ENCODE measurements around the gene MPPED1. TPM values are rescaled to one million over a fixed set of nuclear protein-coding genes. Genes with fewer than 3 reads are reported as not detected.

MPPED1 gene
- total RNA-seq, 1 donor from 2014 or later: 0.37 TPM

DNA sequence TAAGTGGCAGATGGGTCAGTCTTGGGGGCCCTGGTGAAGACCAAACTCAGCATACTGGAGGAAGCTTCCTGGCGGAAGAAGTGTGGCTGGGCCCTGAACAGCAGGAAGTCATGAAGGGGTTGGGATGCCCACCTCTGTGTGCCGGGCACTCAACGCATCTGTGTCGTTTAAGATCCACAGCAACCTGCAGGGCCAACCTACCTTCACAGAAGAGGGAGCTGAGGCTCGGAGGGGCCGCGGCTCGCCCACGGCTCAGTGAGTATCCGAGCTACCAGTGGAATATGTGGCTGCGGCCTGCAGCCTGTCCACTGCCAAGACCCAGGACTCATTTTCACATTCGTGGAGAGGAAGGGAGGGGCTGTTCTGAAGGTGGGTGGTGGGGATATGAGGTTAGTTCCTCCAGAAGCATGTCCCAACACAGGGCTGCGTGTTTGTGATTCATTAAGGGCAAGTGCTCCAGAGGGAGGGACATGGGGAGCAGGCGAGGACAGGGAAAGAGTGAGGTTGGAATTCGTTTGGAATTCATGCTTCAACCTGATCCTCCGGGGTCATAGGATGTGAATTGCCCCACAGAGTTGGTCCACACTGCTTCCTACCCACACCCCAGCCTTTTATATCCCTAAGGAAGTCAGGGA, 99.6 kb downstream of the MPPED1 start:
- no peak overlapping the region for H3K4me3 Mint-ChIP-seq (ENCODE audit: unreplicated experiment)

DNA sequence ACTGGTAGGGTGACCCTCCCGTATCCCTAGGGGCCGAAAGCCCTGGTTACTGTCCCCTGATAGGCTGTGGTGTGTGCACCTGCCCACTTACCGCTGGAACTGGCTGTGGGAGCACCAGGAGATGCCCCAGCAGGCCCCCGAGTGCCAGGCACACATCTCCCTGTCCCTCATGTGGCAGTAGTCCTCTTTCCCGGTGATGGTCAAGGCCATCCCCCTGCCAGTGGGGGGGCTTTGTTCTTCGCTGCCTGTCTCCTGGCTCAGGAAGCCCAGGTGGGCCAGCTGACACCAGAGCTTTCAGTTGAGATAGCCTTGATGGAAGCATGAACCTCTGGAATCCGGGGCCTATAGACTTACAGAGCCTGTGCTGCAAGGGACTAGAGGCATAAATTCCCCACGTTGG, 100.5 kb downstream of the MPPED1 start:
- H3K9me3 Mint-ChIP-seq (ENCODE audit: unreplicated experiment): peaks cover 2% of the 10 kb centered on the region
- DNase-seq: no peak
- H3K36me3 Mint-ChIP-seq (ENCODE audit: unreplicated experiment): no peaks in the 10 kb centered on the region
- TF ChIP-seq, protein P1, sequence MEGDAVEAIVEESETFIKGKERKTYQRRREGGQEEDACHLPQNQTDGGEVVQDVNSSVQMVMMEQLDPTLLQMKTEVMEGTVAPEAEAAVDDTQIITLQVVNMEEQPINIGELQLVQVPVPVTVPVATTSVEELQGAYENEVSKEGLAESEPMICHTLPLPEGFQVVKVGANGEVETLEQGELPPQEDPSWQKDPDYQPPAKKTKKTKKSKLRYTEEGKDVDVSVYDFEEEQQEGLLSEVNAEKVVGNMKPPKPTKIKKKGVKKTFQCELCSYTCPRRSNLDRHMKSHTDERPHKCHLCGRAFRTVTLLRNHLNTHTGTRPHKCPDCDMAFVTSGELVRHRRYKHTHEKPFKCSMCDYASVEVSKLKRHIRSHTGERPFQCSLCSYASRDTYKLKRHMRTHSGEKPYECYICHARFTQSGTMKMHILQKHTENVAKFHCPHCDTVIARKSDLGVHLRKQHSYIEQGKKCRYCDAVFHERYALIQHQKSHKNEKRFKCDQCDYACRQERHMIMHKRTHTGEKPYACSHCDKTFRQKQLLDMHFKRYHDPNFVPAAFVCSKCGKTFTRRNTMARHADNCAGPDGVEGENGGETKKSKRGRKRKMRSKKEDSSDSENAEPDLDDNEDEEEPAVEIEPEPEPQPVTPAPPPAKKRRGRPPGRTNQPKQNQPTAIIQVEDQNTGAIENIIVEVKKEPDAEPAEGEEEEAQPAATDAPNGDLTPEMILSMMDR (IDR thresholded peaks at IDR 0.05; ENCODE audit: partially characterized antibody, unreplicated experiment): no peak
- no peak overlapping the region for H3K27ac Mint-ChIP-seq (ENCODE audit: unreplicated experiment)
- peaks cover 2% of the 10 kb centered on the region for H3K27me3 Mint-ChIP-seq (ENCODE audit: unreplicated experiment)
- no peak overlapping the region for H3K4me3 Mint-ChIP-seq (ENCODE audit: unreplicated experiment)
- H3K4me1 Mint-ChIP-seq (ENCODE audit: low read depth, unreplicated experiment): no peaks in the 10 kb centered on the region

More for the DNA sequence above, 99.6 kb downstream of the MPPED1 start:
- H3K4me1 Mint-ChIP-seq (ENCODE audit: low read depth, unreplicated experiment): no peaks in the 10 kb centered on the region
- H3K9me3 Mint-ChIP-seq (ENCODE audit: unreplicated experiment): peaks cover 2% of the 10 kb centered on the region
- TF ChIP-seq, protein P1 (IDR thresholded peaks at IDR 0.05; ENCODE audit: partially characterized antibody, unreplicated experiment): no peak
- H3K27ac Mint-ChIP-seq (ENCODE audit: unreplicated experiment): no peak overlapping the region
- no peaks in the 10 kb centered on the region for H3K27me3 Mint-ChIP-seq (ENCODE audit: unreplicated experiment)
- DNase-seq: no peak
- no peaks in the 10 kb centered on the region for H3K36me3 Mint-ChIP-seq (ENCODE audit: unreplicated experiment)

DNA sequence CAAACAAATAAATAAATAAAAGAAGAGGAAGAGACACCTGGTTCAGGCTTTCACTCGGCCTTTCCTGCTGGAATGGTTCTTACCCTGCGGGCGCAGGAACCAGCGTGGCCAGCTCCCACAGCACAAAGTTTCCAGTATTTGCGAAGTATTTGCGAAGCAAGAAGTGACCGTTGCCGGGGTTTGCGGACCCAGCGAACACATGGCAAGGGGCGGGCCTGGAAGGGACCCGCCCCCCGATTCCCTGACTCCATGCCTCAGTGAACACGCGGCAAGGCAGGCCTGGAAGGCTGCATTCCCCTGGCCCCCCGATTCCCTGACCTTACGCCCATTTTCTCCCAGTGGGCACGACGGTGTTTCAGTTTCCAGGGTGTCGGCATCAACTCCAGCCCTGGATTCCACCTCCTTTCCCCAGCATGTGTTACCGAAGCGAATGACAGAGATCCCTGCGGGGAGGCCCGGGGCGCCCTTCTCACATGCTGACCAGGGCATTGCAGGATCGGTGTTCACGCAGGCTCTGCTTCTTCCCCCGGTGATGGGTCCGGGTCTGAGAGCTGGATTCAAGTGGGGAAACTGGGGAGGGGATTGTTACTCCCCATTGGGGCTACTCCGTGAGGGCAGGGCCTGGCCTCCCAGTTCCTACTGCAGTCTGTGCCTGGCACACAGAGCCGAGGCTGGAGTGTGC, 102.8 kb downstream of the MPPED1 start:
- Mint-ChIP-seq H3K27ac (ENCODE audit: unreplicated experiment) (no peak overlapping the region), H3K9me3 (ENCODE audit: unreplicated experiment) (no peaks in the 10 kb centered on the region), H3K4me1 (ENCODE audit: low read depth, unreplicated experiment) (no peaks in the 10 kb centered on the region), H3K36me3 (ENCODE audit: unreplicated experiment) (no peaks in the 10 kb centered on the region), H3K27me3 (ENCODE audit: unreplicated experiment) (peaks cover 2% of the 10 kb centered on the region), H3K4me3 (ENCODE audit: unreplicated experiment) (no peak overlapping the region)
- TF ChIP-seq, protein P1 (IDR thresholded peaks at IDR 0.05; ENCODE audit: partially characterized antibody, unreplicated experiment): no peak
- DNase-seq: no peak

DNA sequence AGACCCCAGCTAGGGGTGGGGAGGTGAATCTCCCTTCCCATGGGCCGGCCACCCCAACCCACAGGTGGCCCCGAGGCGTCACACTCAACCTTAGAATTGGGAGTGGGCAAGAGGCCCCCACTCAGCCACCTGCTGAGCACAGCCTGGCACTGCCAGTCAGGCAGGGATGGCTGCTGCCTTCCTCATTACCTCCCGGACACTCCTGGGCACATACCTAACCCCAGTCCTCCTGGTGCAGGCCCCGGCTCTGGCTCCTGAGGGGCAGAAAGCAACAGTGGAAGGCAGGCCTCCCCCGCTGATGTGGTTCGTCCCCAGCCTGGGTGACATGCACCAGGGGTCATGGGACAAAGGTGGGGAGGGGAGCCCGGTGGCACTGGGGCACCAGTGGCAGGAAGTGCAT, 103.6 kb downstream of the MPPED1 start:
- no peaks in the 10 kb centered on the region for H3K4me1 Mint-ChIP-seq (ENCODE audit: low read depth, unreplicated experiment)
- TF ChIP-seq, protein P1 (IDR thresholded peaks at IDR 0.05; ENCODE audit: partially characterized antibody, unreplicated experiment): no peak
- no peak overlapping the region for H3K27ac Mint-ChIP-seq (ENCODE audit: unreplicated experiment)
- no peaks in the 10 kb centered on the region for H3K36me3 Mint-ChIP-seq (ENCODE audit: unreplicated experiment)
- no peak overlapping the region for H3K4me3 Mint-ChIP-seq (ENCODE audit: unreplicated experiment)
- DNase-seq: no peak
- H3K9me3 Mint-ChIP-seq (ENCODE audit: unreplicated experiment): no peaks in the 10 kb centered on the region
- H3K27me3 Mint-ChIP-seq (ENCODE audit: unreplicated experiment): peaks cover 2% of the 10 kb centered on the region

DNA sequence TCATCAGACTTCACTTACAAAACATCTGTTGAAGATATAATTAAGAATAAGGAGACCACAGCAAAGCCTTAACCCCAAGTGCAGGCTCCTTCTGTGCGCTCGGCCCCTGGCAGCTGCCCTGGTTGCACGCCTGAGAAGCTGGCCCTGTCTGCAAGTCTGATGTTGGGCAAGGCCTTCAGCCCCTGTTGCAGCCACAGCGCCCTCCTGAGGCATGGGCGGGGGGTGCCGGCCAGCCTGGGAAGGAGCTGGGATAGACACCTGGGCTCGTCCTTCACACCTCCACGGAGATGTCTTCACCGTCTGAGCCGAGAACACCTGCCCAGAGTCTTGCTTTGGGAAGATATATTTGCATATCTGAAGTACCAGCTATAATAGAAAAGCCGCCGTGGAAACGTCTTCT, 104.1 kb downstream of the MPPED1 start:
- no peak for DNase-seq

More for the DNA sequence above, 104.1 kb downstream of the MPPED1 start:
- Mint-ChIP-seq H3K27ac (ENCODE audit: unreplicated experiment) (no peak overlapping the region), H3K4me3 (ENCODE audit: unreplicated experiment) (no peak overlapping the region), H3K4me1 (ENCODE audit: low read depth, unreplicated experiment) (no peaks in the 10 kb centered on the region), H3K9me3 (ENCODE audit: unreplicated experiment) (no peaks in the 10 kb centered on the region), H3K36me3 (ENCODE audit: unreplicated experiment) (no peaks in the 10 kb centered on the region), H3K27me3 (ENCODE audit: unreplicated experiment) (peaks cover 2% of the 10 kb centered on the region)
- TF ChIP-seq, protein P1 (IDR thresholded peaks at IDR 0.05; ENCODE audit: partially characterized antibody, unreplicated experiment): no peak
